GM23248 (cell line): ENCODE data around the gene FBXO42. TPM values are rescaled to one million over a fixed set of nuclear protein-coding genes. Genes with fewer than 3 reads are reported as not detected.

ENCODE experiments used
- DNase-seq: peaks from one replicate; pipeline ENCODE4 v3.0.0-alpha.2; 2015
- H2AFZ ChIP-seq: fragments of 200-600 bp; sonication (generic); 2 replicates; pipeline ENCODE4 v1.6.1; 2016; ENCODE audit warnings: antibody characterized with exemption
- H3F3A ChIP-seq: fragments of 200-600 bp; sonication (generic); 2 replicates; pipeline ENCODE4 v1.6.1; 2016; ENCODE audit warnings: mild to moderate bottlenecking, antibody characterized with exemption, mixed run types; ENCODE audit not compliant: insufficient read depth
- H3K27ac ChIP-seq: fragments of 200-600 bp; sonication (generic); 2 replicates; pipeline ENCODE4 v1.5.1; 2016; ENCODE audit warnings: mild to moderate bottlenecking
- H3K27me3 ChIP-seq: fragments of 200-600 bp; sonication (generic); replicated peaks from 2 replicates; pipeline ENCODE4 v1.6.1; 2016; ENCODE audit warnings: mild to moderate bottlenecking; ENCODE audit not compliant: insufficient read depth
- H3K36me3 ChIP-seq: fragments of 200-600 bp; sonication (generic); 2 replicates; pipeline ENCODE4 v1.6.1; 2016; ENCODE audit warnings: low read depth, mild to moderate bottlenecking
- H3K4me1 ChIP-seq: fragments of 200-600 bp; sonication (generic); 2 replicates; pipeline ENCODE4 v1.6.1; 2016; ENCODE audit warnings: mild to moderate bottlenecking; ENCODE audit not compliant: insufficient read depth
- H3K4me2 ChIP-seq: fragments of 200-600 bp; sonication (generic); one replicate; pipeline ENCODE4 v1.6.1; 2016; ENCODE audit warnings: mild to moderate bottlenecking; ENCODE audit not compliant: unreplicated experiment
- H3K4me3 ChIP-seq: fragments of 200-600 bp; sonication (generic); 2 replicates; pipeline ENCODE4 v1.5.1; 2016; ENCODE audit warnings: mild to moderate bottlenecking
- H3K79me2 ChIP-seq: fragments of 200-600 bp; sonication (generic); 2 replicates; pipeline ENCODE4 v1.6.1; 2016; ENCODE audit warnings: mild to moderate bottlenecking; ENCODE audit not compliant: insufficient read depth
- H3K9ac ChIP-seq: fragments of 200-600 bp; sonication (generic); 2 replicates; pipeline ENCODE4 v1.6.1; 2016; ENCODE audit warnings: mild to moderate bottlenecking
- H3K9me2 ChIP-seq: fragments of 200-600 bp; sonication (generic); 2 replicates; pipeline ENCODE4 v1.6.1; 2016; ENCODE audit warnings: mixed run types, mild to moderate bottlenecking, moderate library complexity; ENCODE audit not compliant: insufficient read depth
- H3K9me3 ChIP-seq: fragments of 200-600 bp; sonication (generic); one replicate; pipeline ENCODE4 v1.6.1; 2017; ENCODE audit warnings: low read depth
- H4K20me1 ChIP-seq: fragments of 200-600 bp; sonication (generic); 2 replicates; pipeline ENCODE4 v1.6.0; 2016; ENCODE audit not compliant: insufficient read depth
- EZH2 ChIP-seq: fragments of 200-600 bp; sonication (generic); IDR thresholded peaks from 2 replicates; pipeline ENCODE4 v1.6.1; 2018; ENCODE audit warnings: antibody characterized with exemption, mild to moderate bottlenecking; ENCODE audit not compliant: insufficient read depth, poor library complexity, severe bottlenecking
- EZH2phosphoT487 ChIP-seq: fragments of 200-600 bp; sonication (generic); IDR thresholded peaks from 2 replicates; pipeline ENCODE4 v1.6.1; 2018; ENCODE audit warnings: antibody characterized with exemption, moderate library complexity, mild to moderate bottlenecking, low read depth; ENCODE audit not compliant: insufficient read depth
- WGBS, 2 experiments: methylation state at CpG; one replicate each; pipeline ENCODE4 v1.1.6; 2015 to 2017; ENCODE audit warnings: low lambda C conversion rate in 2 of 2, low coverage in 1 of 2; ENCODE audit errors: missing lambda C conversion rate in 2 of 2; 5-methylcytosine and 5-hydroxymethylcytosine counted together
- in situ Hi-C: fragments of 300-500 bp; cut with MboI; formaldehyde crosslinking; loops from 2 replicates; pipeline ENCODE4 v1.15.0; 2020
- polyA plus RNA-seq: library from polyadenylated mRNA; unstranded; fragments of >200 nt; fragmentation: Nextera tagmentation; extraction: Ambion mirVana; gene quantifications from 2 replicates; pipeline ENCODE4 v1.2.1, GENCODE V29; 2016
- total RNA-seq: library from RNA; depleted of rRNA; stranded (reverse); fragments of >200 nt; shearing (Covaris generic); gene quantifications from 2 replicates; pipeline ENCODE4 v1.2.3, GENCODE V29; 2014

FBXO42 gene
- total and polyA plus RNA-seq, 2 experiments from 2014 or later = 17.1 to 20.2 TPM

DNA sequence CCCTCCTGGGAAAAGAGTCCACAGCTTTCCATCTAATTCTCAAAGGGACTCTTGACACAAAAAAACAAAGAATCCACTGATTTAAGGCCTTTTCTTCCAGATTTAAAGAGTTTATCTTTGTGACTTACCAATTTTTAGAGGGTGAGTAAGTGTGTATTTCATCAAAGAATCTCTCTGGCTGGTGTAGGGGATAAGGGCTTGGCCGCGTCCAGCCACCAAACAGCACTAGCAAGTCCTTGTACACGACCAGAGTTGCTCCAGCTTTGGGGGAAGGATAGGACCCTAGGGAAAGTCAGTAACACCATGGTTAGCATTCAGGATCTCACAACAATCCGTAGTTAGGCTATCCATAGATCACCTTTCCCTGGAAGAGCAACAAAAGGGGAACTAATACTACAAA is 95.8 kb downstream of the FBXO42 start:
- Histone ChIP-seq H3K36me3 (peaks cover 6% of the 10 kb centered on the region; the same call in 1 of the 2 replicates), H3K4me2 (no peak overlapping the region), H3K9me3 (no peaks in the 10 kb centered on the region), H3K27me3 (no peaks in the 10 kb centered on the region), H3K4me1 (peaks cover 27% of the 10 kb centered on the region), H3K9ac (no peak overlapping the region), H3K79me2 (peaks cover 28% of the 10 kb centered on the region), H4K20me1 (no peaks in the 10 kb centered on the region), H3K9me2 (no peaks in the 10 kb centered on the region), H3F3A (peaks cover 33% of the 10 kb centered on the region), H3K4me3 (no peak overlapping the region), H3K27ac (no peak overlapping the region), H2AFZ (no peak overlapping the region)
- WGBS, 2 experiments = 98 to 99% methylated on average over 4 of the region's 4 CpGs
- no peak for DNase-seq
- TF ChIP-seq EZH2phosphoT487 (no peak), EZH2 (no peak)
- in situ Hi-C loops = no loop called here

DNA sequence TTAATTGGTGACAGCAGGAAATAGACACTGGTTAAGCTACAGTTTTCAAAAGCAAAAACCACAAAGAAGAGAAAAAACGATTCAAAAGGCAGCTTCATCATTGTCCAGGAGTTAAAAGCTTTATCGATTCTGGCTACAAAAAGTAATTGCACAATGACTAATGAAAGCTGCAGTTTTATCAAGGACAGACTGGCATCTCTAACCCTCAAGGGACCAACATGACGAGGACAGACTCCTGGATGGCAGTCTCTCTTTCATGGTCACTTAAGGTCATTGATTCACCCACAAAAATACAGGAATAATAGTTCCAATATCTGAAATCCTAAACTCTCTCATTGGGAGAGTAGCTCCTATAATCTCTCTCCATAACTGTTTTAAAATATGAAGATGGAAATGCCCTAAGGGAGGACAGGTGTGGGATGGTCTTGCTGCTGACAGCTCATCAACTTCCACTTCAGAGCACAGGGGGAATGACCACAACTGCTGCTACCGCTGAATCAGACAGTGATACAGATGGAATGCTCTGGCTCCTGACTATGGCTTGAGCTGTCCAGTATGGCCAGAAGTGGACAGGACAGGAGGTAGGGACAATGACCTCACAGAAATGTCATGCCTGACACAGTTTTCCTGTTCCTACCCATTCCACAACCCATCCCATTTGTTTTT is 97.9 kb downstream of the FBXO42 start:
- Histone ChIP-seq H3K4me3 (no peak overlapping the region), H3K4me2 (no peak overlapping the region), H4K20me1 (no peaks in the 10 kb centered on the region), H3F3A (peaks cover 21% of the 10 kb centered on the region), H3K27ac (no peak overlapping the region), H3K9ac (no peak overlapping the region), H3K27me3 (no peaks in the 10 kb centered on the region), H3K9me2 (no peaks in the 10 kb centered on the region), H3K79me2 (peaks cover 15% of the 10 kb centered on the region), H3K36me3 (peaks cover 9% of the 10 kb centered on the region; the same call in 1 of the 2 replicates), H2AFZ (no peak overlapping the region), H3K4me1 (peaks cover 25% of the 10 kb centered on the region), H3K9me3 (no peaks in the 10 kb centered on the region)
- peak; percentile 68 for DNase-seq
- in situ Hi-C loops = no loop called here
- TF ChIP-seq EZH2 (no peak), EZH2phosphoT487 (no peak)
- WGBS, 2 experiments = 36 to 46% methylated on average over 4 of the region's 4 CpGs

DNA sequence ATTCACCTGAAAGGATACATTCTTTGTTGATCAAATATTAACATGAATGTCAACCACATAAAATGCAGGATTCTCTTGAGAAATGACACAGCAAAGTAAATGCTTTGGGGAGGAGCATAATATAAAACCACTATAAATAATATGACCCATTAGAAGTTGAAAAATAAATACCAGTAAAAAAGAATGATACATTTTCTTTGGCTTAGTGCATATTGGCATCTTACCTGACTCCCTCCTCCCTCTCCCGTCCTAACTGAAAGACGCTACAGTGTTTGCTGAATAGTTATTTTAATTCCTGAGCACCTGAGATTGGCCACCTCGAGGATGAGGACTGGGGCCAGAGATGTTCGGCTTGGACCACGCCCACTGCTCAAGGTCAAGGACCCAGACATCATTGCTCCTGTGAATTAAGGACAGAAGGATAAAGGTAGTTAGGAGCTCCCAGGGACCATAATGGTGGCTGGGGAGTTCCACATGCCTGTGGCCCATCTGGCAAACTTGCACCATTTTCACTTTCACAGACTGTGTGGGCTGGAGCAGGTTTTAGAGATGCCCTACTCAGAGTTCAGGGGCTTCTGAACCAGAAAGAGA is 98.9 kb downstream of the FBXO42 start:
- no peaks in the 10 kb centered on the region for H3K9me3 ChIP-seq
- no peak overlapping the region for H3K9ac ChIP-seq
- TF ChIP-seq EZH2 (no peak), EZH2phosphoT487 (no peak)
- no peak for DNase-seq
- H2AFZ ChIP-seq = no peak overlapping the region
- H3K79me2 ChIP-seq = 0 out of 2 replicates have a peak, but pooled peaks cover 5% of the 10 kb centered on the region
- peaks cover 9% of the 10 kb centered on the region; the same call in 1 of the 2 replicates for H3K36me3 ChIP-seq
- WGBS, 2 experiments = 96 to 97% methylated on average over 5 of the region's 5 CpGs
- peaks cover 35% of the 10 kb centered on the region for H3K4me1 ChIP-seq
- no peaks in the 10 kb centered on the region for H3K9me2 ChIP-seq
- H3K27ac ChIP-seq = no peak overlapping the region
- no peak overlapping the region for H3K4me2 ChIP-seq
- no peaks in the 10 kb centered on the region for H3K27me3 ChIP-seq
- no peaks in the 10 kb centered on the region for H4K20me1 ChIP-seq
- no peak overlapping the region for H3K4me3 ChIP-seq
- in situ Hi-C loops = no loop called here
- peaks cover 30% of the 10 kb centered on the region for H3F3A ChIP-seq

DNA sequence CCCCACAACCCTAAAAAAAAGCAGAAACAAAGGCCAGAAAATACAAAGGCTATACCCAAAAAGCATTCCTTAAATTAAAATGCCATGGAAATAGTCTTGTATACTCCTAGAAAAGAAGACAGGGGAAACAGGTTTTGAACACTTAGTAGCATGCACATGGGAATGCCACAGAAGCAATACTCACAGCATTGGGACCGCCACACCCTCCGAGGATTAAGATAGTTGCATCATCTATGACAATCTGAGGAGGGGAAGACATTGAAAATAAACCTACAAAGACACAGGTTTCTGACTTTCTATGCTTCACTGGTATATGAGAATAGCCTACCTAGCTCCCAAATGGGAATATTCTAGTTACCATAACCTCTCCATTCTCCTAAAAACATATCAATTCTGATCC is 99.4 kb downstream of the FBXO42 start:
- Histone ChIP-seq H3K27me3 (no peaks in the 10 kb centered on the region), H3K4me1 (peaks cover 40% of the 10 kb centered on the region), H4K20me1 (no peaks in the 10 kb centered on the region), H3K36me3 (peaks cover 9% of the 10 kb centered on the region; the same call in 1 of the 2 replicates), H3F3A (peaks cover 30% of the 10 kb centered on the region), H3K9ac (no peak overlapping the region), H3K9me2 (no peaks in the 10 kb centered on the region), H3K9me3 (no peaks in the 10 kb centered on the region), H3K4me3 (no peak overlapping the region), H3K4me2 (no peak overlapping the region), H3K79me2 (0 out of 2 replicates have a peak, but pooled peaks cover 3% of the 10 kb centered on the region), H3K27ac (no peak overlapping the region), H2AFZ (no peak overlapping the region)
- TF ChIP-seq EZH2 (no peak), EZH2phosphoT487 (no peak)
- DNase-seq = no peak
- 94 to 100% methylated on average over 2 of the region's 2 CpGs for WGBS, 2 experiments
- in situ Hi-C loops = no loop called here
